ENCODE results near the gene HHIPL1. TPM values are rescaled to one million over a fixed set of nuclear protein-coding genes. Genes with fewer than 3 reads are reported as not detected.
A peak's percentile ranks its signal among the peaks of the same experiment; 100 is the strongest.
"Not testable (repeated sequence)": the region's sequence is repeated elsewhere in the genome, so short reads cannot be mapped to it uniquely, and the experiment has no call there.

The HHIPL1 gene
- total RNA-seq, 1 donor from 2014 or later = 1.8 TPM

DNA sequence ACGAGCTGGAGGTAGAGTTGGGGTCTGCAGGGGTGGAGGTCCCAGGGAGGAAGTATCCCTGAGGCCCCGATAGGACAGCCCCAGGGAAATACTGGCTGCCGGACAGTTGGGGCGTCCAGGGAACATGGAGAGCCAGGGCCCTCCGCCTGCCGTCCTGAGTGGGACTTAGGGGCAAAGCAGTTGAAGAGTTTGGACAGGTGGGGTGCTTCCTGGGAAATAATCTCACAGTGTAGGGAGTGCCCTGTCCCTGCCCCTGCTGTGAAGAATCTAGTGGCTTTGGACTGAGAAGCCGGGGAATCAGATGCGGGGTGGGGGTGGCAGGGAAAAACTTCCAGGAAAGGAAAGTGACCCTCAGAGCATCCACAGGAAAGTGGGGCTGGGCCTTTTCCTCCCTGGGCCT lies 9.8 kb upstream of the HHIPL1 start:
- DNase-seq (ENCODE audit: low read depth) = no peak

DNA sequence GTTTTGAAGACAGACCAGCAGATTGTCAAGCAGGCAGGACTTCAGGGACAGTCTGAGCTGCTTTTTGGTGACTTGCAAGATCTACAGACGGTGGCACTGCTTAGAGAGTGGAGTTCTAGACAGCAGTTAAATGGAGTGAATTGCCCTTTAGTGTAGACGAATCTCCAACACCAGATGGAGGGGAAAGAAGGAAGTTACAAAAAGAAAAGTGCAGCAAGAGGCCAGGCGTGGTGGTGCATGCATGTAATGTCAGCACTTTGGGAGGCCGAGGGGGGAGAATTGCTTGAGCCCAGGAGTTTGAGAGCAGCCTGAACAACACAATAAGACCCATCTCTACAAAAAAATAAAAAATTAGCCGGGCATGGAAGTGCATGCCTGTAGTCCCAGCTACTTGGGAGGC lies 8.4 kb upstream of the HHIPL1 start:
- no peak for DNase-seq (ENCODE audit: low read depth)

GRCh38 chr14:99637624-99638023 lies 7.3 kb upstream of the HHIPL1 start:
- DNase-seq (ENCODE audit: low read depth) = no peak

- not testable (repeated sequence) for DNase-seq (ENCODE audit: low read depth)
Observed at GRCh38 chr14:99642771-99643170, 2.2 kb upstream of the HHIPL1 start.

DNA sequence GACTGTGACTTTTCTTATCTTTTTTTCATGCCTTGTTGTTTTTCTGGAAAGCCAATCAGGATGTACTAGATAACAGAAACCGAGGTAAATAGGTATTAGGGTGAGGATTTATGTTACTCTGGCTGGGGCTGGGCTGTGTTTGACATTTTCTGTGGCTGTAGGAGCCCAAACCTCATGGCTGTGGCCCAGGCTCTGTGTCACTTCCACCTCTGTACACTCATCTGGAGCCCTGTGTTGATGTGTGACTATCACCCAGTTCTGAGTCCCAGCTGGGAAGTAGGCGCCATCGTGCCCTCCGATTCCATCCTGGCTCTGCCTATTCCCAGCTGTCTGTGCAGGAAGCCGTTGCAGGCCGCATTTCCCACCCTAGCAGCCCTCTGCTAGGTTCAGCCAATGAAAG lies 1.6 kb upstream of the HHIPL1 start:
- DNase-seq (ENCODE audit: low read depth) = no peak

DNA sequence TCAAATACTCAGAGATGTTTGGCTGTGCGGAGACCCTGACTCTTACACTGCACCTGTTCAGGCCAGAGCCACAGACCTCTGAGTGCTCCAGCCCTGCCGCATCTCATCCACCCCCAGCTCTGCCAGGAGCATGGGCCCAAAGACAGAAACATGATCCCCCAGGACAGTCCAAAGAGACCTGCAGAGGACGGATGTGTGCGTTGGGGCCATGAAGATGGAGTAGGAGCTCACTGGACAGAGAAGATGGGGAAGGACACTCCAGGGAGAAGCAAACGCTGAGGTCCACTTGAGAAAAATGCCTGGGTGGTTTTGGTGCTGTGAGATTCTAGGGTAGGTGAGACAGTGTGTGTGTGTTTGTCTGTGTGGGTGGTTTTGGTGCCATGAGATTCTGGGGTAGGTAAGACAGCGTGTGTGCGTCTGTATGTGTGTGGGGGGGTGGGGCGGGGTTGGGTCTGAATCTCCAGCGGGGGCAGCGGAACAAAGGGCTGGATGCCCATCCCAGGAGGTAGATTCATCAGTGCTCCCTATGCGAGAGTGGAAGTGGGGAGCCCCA lies 818 bp upstream of the HHIPL1 start:
- DNase-seq (ENCODE audit: low read depth) = no peak

GRCh38 chr14:99645545-99646505 lies 896 bp downstream of the HHIPL1 start:
- no peak for DNase-seq (ENCODE audit: low read depth)

GRCh38 chr14:99647411-99647810 lies 2.5 kb downstream of the HHIPL1 start:
- no peak for DNase-seq (ENCODE audit: low read depth)

DNA sequence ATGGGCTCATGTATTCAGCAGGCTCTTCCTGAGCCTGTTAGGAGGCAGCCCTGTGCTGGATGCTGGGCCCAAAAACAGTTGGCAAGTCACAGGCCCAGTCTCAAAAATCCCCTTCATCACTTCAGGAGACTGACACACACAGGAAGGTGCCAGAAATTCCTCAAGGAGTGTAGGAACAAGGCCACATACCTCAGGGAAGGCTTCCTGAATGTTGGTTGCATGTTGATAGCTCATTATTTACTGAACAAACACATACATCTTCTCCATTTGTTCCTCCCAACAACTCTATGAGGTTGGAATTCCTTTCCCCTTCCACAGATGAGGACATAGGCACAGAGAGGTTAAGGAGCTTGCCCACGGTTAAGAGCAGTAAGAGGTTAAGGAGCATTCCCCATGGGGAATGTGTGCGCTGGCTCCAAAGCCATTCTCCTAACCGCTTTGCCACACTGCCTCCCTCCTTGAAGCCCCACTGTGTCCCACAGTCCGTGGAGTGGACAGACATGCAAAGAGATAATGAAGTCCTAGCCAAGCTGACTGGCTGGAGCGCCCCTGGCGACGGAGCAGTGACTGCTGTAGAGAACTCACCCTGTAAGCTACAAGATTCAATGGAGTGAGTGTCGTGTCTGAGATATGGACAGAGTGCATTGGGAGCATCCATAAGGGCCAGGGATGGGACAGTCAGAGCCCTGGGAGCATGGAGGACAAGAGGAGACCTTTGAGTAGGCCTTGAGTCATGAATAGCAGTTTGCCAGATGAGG lies 3.3 kb downstream of the HHIPL1 start:
- no peak for DNase-seq (ENCODE audit: low read depth)

DNA sequence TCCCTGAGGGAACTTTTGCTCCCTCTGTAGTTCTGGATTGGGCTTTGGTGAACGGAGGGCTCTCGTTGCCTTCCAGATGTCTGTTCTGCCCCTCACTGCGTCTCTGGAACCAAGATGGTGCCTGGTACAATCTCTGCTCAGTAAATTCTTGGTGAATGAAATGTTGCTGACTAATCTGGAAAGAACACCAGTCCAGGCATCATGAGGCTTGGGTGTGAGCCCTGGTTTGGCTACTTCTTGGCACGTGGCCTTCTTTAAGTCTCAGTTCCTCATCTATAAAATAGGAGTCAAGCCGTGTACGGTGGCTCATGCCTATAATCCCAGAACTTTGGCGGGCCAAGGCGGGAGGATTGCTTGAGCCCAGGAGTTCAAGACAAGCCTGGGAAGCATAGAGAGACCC lies 4.3 kb downstream of the HHIPL1 start:
- DNase-seq (ENCODE audit: low read depth) = no peak

GRCh38 chr14:99649643-99650042 lies 4.7 kb downstream of the HHIPL1 start:
- no peak for DNase-seq (ENCODE audit: low read depth)

- no peak for DNase-seq (ENCODE audit: low read depth)
Observed at GRCh38 chr14:99650189-99650588, 5.3 kb downstream of the HHIPL1 start.

- no peak for DNase-seq (ENCODE audit: low read depth)
Observed at GRCh38 chr14:99651953-99652746, 7.2 kb downstream of the HHIPL1 start.

DNA sequence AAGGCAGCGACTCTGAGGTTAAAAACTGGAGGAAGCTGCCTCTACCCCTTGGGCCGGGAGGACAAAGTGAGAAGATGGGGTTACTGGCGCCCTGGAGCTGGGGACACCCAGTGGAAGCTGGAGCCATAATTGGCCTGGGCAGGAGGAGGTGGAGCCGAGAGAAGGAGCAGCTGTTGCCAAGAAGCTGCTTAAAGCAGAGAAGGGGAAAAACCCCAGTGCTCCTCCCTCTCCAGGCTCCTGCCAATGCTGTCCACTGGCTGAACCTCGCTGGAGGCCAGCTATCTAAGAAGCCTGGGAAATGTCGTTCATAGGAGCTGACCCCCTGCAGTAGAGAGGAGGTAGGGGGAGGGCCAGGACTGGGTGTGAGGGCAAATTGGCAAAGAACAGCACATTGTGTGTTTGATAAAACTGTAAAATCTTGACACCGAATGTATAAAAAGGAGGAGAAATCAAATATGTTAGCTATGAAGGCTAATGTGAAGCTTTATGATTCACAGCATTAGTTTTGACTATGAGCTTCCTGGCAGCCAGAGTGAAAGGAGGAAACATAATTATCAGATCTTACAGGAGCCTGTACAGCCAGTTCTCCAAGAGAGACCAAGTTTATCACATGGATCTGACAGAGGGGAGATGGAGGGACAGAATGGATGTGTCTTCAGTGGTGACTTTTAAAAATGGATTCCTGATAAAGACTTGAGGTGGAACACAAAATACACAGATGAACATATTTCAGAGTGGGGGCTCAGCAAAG lies 9.5 kb downstream of the HHIPL1 start:
- DNase-seq (ENCODE audit: low read depth) = peak; percentile 70

GRCh38 chr14:99655521-99655920 lies 10.6 kb downstream of the HHIPL1 start:
- DNase-seq (ENCODE audit: low read depth) = peak; percentile 26

DNA sequence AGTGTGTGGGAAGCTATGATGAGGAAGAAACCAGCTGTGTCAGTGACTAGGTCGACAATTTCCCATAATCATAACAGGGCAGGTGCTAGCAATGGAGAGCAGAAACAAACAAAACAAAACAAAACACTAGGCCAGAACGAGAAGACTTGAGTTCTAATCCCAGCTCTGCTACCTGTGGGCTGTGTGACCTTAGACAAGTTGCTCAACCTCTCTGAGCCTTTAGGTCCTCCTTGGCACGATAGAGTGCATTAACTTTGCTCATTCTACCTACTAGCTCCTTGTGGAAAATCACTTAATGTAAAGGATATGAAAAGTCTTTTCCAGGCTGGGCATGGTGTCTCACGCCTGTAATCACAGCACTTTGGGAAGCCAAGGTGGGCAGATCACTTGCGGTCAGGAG lies 11.2 kb downstream of the HHIPL1 start:
- DNase-seq (ENCODE audit: low read depth) = no peak

DNA sequence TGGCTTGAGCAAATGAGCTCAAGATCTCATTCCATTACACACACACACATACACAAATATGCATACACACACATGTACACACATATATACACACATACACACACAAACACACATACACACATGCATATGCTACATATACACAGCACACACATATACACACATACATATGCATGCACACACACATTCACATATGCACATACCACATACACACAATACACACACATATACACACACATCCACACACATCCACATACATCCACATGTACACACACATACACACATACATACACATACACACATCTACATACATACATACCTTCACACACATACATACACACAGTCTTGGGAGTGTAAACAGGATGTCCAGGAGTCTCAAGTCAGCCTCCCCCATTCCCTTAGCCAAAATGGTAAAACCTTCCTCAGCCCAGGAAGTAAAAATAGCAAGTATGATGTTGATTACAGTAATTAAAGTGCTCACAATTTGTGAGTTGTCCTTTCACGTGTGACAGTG lies 12.8 kb downstream of the HHIPL1 start:
- no peak for DNase-seq (ENCODE audit: low read depth)

DNA sequence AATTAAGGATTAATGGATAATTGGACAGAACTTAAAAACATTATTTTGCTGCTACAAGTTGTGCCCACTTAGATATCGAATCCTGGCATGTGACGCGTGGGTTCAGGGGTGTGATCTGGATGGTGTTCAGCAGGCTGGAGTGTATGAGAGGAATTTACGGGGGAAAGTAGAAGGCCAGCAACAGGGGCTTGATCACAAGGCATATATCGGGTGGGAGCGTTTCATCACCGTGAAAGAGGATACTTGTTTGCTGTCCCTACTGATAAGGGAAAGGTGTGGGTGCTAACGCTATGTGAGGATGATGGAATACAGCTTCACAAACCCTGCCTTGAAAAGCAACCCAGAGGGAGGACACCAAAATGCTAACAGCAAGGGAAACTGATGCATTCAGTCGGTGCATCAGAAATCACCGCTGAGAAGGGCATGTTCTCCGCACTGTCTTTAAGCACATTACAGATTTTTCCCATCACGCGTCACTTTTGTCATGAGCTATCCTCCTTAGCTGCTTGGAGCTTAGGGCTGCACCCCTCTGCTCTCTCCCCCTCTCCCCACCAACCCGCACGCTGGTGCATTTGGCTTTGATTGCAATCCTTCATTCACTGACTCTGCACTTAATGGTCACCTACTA lies 13.4 kb downstream of the HHIPL1 start:
- DNase-seq (ENCODE audit: low read depth) = no peak

GRCh38 chr14:99659333-99659741 lies 14.4 kb downstream of the HHIPL1 start:
- no peak for DNase-seq (ENCODE audit: low read depth)

DNA sequence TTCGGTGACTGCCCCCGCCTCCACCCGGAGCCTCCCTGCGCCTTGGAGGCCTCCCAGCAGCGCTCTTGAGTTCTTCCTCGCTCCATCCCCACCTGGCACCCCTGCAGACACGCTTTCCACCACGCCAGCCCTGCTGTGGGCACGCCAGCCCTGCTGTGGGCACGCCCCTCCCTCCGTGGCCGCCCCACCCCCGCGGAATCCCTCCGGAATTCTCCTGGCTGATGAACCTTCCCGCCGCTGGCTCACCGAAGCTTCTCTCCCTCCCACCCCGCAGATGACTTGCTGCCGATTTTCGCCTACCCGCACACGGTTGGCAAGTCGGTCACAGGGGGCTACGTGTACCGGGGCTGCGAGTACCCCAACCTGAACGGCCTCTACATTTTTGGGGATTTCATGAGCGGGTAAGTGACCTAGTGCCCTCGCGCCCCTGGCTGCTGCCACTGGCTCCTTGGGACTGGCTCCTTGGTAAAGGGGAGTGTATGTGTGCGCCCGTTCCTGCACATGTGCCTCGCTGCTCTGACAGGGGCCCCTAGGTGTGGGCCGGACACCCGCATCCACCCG lies 15.2 kb downstream of the HHIPL1 start:
- no peak for DNase-seq (ENCODE audit: low read depth)

Measured in renal cortical epithelial cell (primary cell).